HG02885 (cell line): ENCODE data around the gene DDN.

Source experiments
- ATAC-seq: cut with Tn5 transposase; IDR thresholded peaks from one replicate; pipeline ENCODE4 v1.9.1; 2021; ENCODE audit warnings: mild to moderate bottlenecking; ENCODE audit not compliant: unreplicated experiment, poor library complexity

The DDN gene

DNA sequence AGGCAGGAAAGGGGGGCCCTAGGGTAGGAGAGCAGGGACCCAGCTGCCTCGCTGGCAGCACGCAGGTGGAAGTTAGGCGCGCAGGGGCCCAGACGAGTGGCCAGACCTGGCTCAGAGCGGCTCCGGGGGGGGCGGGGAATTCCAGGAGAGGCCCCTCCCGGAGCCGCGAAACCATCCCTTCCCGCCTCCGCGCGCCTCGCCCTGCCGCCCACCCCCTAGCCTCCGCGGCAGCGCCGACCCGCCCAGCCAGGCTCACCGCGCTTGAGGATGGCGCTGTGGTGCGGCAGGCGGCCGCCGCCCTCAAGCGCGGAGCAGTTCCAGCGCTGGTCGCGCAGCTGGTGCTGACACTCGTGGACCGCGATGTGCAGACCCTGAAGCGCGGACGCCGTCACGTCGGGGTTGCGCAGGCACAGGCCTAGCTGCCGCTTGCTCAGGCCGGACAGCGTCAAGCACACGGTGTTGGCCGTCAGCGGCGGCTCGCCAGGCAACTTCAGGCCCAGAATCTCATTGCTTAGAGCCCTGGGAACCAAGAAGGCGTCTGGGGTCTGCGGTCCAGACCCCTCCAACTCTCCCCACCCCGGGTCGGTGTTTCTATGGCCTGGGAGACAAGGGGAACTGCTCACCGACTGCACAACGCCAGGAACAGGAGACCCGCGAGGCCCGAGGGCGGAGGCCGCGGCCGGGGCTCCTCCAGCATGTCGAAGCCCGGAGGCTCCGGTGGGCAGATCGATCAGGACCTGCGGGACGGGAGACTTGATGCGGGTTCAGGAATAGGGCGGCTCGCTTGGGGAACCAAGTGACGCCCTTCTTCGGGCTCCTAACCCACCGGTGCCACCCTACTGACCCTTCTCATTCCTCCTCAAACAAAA lies 29.1 kb downstream of the DDN start:
- ATAC-seq = no peak

DNA sequence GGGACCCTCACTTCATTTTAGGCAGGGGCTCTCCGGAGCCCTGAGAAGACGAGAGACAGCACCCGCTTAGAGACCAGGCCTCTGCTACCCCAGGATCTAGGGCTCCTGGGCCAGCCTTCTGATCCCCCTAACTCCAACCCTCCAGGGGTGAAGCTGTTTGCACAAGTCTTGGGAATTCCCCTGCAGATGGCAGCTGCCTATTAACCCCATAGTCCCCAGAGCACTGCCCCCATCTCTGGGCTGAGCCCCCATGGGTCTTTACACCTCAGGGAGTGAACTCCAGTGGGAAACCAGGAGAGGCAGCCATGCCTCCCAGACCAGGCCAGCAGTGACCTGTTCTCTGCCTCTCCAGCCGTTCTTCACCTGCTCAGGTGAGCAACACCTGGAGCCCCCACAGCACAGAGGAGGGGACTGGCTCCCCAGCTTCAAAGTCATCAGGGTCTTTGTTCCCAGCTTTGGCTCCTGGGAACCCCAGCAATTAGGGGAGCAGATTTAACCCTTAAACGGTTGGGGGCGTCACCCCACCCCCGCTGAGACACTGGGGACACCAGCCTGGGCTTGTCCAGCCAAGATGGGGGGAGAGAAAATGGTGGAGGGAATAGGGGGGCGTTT lies 29.9 kb downstream of the DDN start:
- ATAC-seq = no peak

GRCh38 chr12:48968467-48968866 lies 30.7 kb downstream of the DDN start:
- ATAC-seq = no peak

DNA sequence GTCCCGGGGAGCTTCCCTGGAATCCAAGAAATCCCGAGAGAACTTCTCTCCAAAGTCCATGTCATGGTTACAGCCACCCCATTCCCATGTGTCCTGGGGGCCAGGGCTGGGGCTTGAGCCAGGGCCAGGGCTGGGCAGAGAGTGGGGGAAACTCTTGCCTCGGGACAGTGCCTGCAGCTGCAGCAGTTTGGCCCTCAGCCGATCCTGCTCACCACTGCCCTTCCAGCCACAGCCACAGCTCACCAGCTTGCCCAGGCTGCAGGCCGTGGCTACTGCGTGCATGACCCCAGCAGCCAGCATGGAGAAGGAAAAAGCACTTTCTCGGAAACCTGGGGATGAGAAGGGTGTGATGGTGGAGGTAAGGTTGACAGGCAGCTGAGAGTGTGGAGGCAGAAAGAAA lies 31.2 kb downstream of the DDN start:
- no peak for ATAC-seq

DNA sequence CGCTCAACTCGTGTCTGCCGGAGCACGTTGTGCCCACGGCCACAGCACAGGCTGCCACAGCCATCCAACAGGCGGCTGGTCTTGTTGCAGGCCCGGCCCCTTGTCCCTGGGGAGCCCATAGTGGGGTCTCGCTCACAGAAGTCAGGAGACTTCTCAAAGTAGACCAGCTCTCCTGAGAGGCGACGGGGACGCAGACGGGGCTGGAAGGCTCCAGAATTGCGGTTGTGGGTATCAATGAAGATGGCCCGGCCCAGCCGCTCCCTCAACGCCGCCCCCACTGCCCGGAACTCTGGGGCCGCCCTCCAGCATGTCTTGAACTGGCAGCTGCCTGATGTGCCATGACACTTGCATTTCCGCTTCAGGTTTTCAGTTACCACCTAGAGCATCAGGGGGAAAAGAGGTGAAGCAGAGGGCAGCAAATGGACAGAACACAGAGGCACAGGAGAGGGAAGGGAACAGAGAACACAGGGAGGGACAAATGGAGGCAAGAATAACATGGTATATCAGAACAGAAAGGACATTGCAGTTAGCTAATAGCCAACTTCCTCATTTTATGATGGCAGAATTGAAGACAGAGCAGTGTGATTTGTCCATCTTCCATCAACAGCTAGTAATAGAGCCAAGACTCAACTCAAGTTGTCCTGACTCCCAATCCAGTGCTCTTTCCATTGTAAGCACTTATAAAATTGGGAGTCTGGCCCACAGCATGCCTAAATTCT lies 32.8 kb downstream of the DDN start:
- no peak for ATAC-seq

DNA sequence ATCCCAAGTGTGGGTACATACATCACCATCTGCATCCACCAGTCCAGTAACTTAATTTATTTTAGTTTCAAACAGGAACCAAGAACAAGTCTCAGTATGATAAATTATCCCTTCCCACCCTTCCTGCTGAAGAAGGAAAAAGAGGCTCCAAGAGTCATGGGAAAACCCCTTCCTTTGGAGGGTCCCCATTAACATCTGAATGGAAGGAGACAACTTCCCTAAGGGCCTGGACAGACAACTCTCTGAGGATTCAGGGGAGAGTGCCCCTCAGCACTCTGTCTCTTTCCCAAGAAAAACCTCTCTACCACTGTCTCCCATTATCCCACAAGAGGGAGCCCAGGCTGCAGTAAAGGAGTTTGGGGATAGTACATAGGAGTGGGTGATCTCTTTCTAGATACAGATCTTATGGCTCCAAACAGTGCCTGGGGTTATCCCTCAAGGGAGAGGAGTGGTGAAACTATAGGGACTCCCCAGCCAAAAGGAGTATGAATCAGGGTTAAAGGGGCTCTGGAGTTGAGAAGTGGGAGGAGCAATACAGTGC lies 33.8 kb downstream of the DDN start:
- ATAC-seq = no peak

- ATAC-seq = no peak
These were observed 37.4 kb downstream of the DDN start for GRCh38 chr12:48961801-48962200.

DNA sequence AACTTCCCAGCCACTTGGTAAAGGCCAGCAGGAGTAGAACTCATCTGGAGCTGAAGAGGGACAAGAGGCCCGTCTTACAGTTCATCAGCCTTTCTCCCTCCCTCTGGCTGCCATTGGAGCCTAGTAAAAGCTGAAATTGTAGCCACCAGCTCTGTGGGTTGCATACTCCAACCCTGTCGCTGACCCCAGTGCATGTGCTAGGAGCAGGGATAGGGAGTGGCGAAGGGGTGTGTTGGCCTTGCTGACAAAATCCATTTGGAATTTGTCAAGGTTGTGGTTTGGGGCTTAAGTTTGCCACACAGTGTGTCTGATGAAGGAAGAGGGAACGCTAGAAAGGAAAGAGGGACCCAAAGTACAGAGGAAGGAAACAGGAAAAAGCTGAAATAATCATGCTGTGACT lies 37.8 kb downstream of the DDN start:
- ATAC-seq = no peak

DNA sequence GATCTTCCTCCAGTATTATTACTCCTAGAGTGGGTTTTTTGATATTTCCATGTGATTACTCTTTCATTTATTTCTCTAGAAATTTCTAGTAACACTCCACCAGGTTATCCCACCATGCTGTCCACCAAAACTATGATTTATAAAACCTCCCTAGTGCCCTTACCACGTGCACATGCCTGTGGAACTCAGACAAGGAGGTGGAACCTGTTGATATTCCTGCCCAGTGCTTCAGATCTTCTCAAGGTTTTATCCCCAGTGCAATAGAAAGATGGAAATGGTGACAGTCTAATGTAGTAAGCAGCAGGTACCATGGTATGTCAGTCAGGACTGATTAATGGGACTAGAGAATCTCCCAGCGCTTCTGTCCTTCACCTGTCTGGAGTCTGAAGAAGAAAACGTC lies 38.3 kb downstream of the DDN start:
- no peak for ATAC-seq

DNA sequence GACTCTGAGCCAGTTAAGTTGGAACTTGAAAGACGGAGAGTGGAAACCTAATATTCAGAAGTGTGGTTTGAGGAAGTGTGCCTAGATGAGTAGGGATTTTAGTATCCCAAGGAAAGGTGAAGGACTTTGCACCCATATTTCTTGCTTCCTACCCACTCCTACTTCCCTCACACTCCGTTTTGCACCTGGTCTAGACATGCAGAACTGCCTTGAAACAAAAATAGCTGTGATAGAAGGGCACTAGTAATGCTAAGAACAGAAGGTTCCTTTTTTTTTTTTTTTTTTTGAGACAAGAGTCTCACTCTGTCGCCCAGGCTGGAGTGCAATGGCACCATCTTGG lies 41.2 kb downstream of the DDN start:
- no peak for ATAC-seq

GRCh38 chr12:48957141-48958048 lies 41.8 kb downstream of the DDN start, which contains the start of gene ARF3:
Gene ARF3, minus strand, starts transcription at chr12:48957487. Its CDS starts 16,392 bp downstream, at chr12:48941095.
- peak; percentile 96 for ATAC-seq

DNA sequence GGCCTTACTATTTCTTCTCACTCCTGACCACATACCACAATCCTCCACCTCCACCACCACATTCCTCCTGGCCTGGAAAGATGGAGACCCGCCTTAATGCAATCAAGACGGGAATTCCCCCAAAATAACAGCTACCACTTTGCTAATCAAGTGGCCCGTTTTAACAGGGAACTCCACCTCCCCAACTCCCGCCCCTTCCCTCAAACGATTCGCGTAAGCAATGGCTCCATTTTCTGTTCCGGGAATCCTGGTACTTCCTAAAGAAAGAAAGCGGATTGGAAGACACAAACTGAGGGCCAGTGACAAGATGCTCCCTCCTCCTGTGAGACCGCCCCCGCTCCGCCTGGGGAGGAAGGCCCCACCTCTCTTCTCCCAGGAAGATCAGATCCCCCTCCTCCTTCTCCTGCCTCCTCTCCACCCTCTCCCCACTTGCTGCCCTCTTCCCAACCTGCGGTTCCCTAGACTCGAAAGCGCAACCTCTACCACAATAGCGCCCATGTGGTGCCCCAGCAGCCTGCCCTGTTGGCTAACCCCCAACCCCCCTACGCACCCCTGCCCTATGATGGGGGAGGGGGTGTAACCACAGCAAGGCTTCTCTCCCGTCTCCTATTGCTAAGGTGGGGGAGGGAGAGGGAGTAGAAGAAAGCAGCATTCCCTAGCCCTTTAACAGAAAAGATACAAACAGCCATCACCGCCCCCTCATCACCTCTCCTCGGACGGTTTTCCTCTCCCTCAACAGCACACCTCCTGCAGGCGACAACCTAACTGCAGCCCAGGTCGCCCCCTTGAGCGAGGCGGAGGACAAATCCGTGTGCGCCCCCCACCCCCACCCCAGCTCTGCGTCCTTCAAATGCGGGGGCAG lies 42.7 kb downstream of the DDN start:
- no peak for ATAC-seq

DNA sequence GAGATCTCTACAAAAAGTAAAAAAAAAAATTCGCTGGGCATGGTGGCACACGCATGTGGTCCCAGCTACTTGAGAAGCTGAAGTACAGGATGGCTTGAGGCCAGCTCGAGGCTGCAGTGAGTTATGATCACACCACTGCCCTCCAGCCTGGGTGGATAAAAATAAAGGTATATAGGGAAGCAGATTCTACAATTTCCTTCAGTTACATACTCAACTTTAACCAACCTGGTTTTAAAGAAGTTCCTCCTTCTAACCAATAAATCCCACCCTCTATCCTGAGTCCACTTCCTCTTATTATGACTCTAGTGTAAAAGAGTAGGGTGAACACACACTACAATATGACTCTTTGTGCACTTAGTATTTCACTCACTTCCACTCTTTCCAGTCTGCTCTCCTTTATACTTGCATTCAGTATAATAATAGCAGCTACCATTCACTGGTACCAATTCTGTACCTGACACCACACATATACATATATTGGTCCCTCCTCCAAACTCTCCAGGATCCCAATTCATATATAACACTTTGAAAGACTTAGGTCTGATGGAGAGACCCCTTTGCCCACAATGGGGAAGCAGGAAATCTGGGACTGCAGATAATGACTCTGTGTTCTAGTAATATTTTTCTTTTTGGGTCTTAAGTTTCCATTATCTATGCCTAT lies 44.2 kb downstream of the DDN start:
- no peak for ATAC-seq

DNA sequence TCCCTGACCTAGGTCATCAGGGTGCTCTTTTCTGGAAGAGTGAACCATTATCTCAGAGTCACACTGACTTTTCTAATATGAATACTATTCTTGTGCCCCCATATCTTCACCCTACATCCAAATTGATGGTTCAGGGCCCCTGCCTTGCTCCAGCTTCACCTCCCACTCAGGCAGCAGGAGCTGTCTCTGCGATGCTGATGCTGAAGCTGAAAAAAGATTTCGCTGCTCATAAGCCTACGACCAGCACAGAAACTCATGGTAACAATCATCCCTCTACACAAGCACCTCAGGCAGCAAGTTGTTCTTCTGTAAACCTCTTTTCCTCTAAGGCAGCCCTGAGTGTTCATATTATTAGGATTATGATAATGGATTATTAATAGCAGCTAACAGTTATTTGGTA lies 45.1 kb downstream of the DDN start:
- ATAC-seq = no peak

- no peak for ATAC-seq
These were observed 46.5 kb downstream of the DDN start for GRCh38 chr12:48952691-48953090.

DNA sequence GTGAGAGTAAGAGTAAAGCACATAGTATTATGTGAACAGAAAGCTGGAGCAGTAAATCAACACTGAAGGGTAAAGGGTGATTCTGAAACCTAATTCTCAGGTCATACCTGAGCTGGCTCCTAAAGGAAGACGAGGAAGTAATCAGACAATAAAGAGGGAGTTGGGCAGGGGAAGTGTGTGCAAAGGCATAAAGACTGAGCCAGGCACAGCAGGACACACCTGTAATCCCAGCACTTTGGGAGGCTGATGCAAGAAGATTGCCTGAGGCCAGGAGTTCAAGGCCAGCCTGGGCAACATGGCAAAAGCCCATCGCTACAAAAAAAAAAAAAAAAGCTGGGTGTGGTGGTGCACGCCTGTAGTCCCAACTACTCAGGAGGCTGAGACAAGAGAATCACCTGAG lies 51.4 kb downstream of the DDN start:
- ATAC-seq = no peak

DNA sequence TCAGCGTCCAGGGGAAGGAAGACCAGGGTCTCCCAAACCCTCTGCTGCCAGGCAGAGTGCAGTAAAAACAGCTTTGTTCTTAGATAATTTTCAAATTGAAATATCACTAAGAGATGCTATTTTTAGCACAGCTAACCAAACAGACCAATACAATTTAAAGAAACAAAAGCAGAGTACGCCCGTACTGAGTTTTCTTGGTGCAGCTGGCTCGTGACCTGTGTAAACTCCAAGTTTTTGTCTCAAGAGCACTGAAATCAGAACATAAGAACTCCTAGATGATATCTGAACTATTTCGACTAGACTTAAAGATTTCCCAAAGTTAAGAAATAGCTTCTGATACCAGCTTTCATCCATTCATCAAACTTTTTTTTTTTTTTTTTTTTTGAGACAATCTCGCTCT lies 52.2 kb downstream of the DDN start:
- ATAC-seq = no peak

DNA sequence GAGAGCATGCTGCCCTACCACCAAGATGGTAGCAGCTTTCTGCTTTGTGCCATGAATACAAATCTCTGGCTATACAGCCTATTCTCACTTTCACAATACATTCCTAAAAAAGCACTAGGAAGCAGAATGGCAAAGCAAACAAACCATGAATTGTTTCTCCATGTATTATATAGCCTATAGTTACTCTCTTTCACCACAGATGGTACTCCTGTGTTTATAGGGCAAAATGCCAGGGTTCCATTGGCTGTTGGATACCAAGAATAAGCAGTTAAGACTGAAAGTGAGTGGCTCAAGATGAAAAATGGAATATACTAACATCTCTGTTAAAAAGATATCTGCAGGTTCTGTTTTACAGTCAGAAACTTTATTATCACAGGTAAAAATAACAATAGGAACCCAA lies 53.0 kb downstream of the DDN start:
- ATAC-seq = no peak
